Breast epithelium (tissue), 3 donors: ENCODE measurements around the gene HELZ2.

Source experiments
- CTCF ChIP-seq, 3 donors: fragments of 450-650 bp; IDR thresholded peaks; one replicate each; pipeline ENCODE4 v1.5.1; 2016 to 2017; ENCODE audit warnings: antibody characterized with exemption in 3 of 3, mild to moderate bottlenecking in 3 of 3, moderate library complexity in 3 of 3
- POLR2A ChIP-seq: fragments of 450-650 bp; IDR thresholded peaks from one replicate; pipeline ENCODE4 v1.6.1; 2016; ENCODE audit warnings: antibody characterized with exemption, mild to moderate bottlenecking, moderate library complexity
- POLR2AphosphoS5 ChIP-seq, 3 donors: sonication (generic); formaldehyde crosslinking; IDR thresholded peaks; one replicate each; pipeline ENCODE4 v1.6.1; 2017; ENCODE audit warnings: antibody characterized with exemption in 3 of 3

- TF ChIP-seq POLR2A (no peak), CTCF (IDR thresholded peaks at IDR 0.05) (no peak), POLR2AphosphoS5 (IDR thresholded peaks at IDR 0.05) (no peak)
Measured at GRCh38 chr20:63606686-63607085, 32.6 kb upstream of the HELZ2 start.
